HCT116 (cell line): Measurements from ENCODE around the gene DNAH9. TPM values are rescaled to one million over a fixed set of nuclear protein-coding genes. Genes with fewer than 3 reads are reported as not detected.
A peak's percentile ranks its signal among the peaks of the same experiment; 100 is the strongest.

Experiments used
- ATAC-seq: fragments of 200-7000 bp; cut with Tn5 transposase; 2 replicates; pipeline ENCODE4 v1.9.1; 2020; ENCODE audit warnings: mild to moderate bottlenecking, moderate library complexity
- BruUV-seq: library from RNA; stranded (reverse); fragments of 400-500 nt; replicated peaks from 2 replicates; lab custom pipeline; 2021; lab: Mats Ljungman, UMichigan
- CTCF ChIA-PET: fragments of 300-600 bp; sonication (Branson Sonifier 250); formaldehyde crosslinking; loops from one replicate; lab custom pipeline; 2021; ENCODE audit warnings: antibody characterized with exemption; lab: Charles Lee
- POLR2A ChIA-PET: fragments of 300-600, 350-600 bp; sonication (Branson Sonifier 250); formaldehyde crosslinking; loops from one replicate; lab custom pipeline; 2021; ENCODE audit warnings: antibody characterized with exemption; lab: Charles Lee
- RAD21 ChIA-PET, 2 experiments: fragments of 300-600 bp; sonication (Branson Sonifier 250); formaldehyde crosslinking; loops; one replicate each; lab custom pipeline; 2023; ENCODE audit warnings: low total read pairs in 2 of 2; ENCODE audit not compliant: uncharacterized antibody in 2 of 2, unreplicated experiment in 2 of 2, low non-redundant PET in 1 of 2; lab: Charles Lee
- DNase-seq: peaks from one replicate; pipeline ENCODE4 v3.0.0-alpha.2; 2010; ENCODE audit warnings: low read depth, low spot score
- H2AFZ ChIP-seq: fragments of 200-600 bp; shearing (Covaris generic), sonication (generic); 2 replicates; pipeline ENCODE4 v1.6.1; 2017; ENCODE audit warnings: low read depth, mixed run types, mixed read lengths, antibody characterized with exemption, low read length; ENCODE audit not compliant: poor library complexity, severe bottlenecking
- H3K27ac ChIP-seq: 2 replicates; pipeline ENCODE4 v1.5.1; 2012; ENCODE audit warnings: low read depth, low read length
- H3K27me3 ChIP-seq: fragments of 200-600 bp; sonication (generic); 2 replicates; pipeline ENCODE4 v1.6.1; 2016; ENCODE audit warnings: mixed run types, low read length, mixed read lengths; ENCODE audit not compliant: insufficient read depth
- H3K36me3 ChIP-seq, 2 experiments: fragments of 200-500 bp in 1 of 2; fragments of 200-600 bp in 1 of 2; sonication (Bioruptor generic) in 1 of 2; sonication (generic) in 1 of 2; 2 replicates each; pipeline versions ENCODE4 v1.5.1 to v1.6.1; 2014 to 2016; ENCODE audit warnings: low read length in 2 of 2, inconsistent platforms in 1 of 2, mixed read lengths in 1 of 2, mixed run types in 1 of 2; ENCODE audit not compliant: insufficient read depth in 2 of 2, control insufficient read depth in 1 of 2
- H3K4me1 ChIP-seq, 2 experiments: fragments of 200-600 bp in 1 of 2; sonication (generic) in 1 of 2; 2 replicates each; pipeline versions ENCODE4 v1.5.1 to v1.6.1; 2012 to 2017; ENCODE audit warnings: low read length in 2 of 2, inconsistent platforms in 1 of 2, mild to moderate bottlenecking in 1 of 2, mixed read lengths in 1 of 2, mixed run types in 1 of 2, moderate library complexity in 1 of 2; ENCODE audit not compliant: insufficient read depth in 2 of 2, control insufficient read depth in 1 of 2
- H3K4me2 ChIP-seq: fragments of 200-600 bp; sonication (generic); 2 replicates; pipeline ENCODE4 v1.6.1; 2017; ENCODE audit warnings: mixed run types, low read length, mixed read lengths
- H3K4me3 ChIP-seq, 2 experiments: fragments of 200-600 bp in 1 of 2; sonication (generic) in 1 of 2; replicated peaks in 1 of 2; 2 replicates each; pipeline ENCODE4 v1.5.1; 2011 to 2016; ENCODE audit warnings: low read length in 2 of 2, control low read depth in 1 of 2, low read depth in 1 of 2, mild to moderate bottlenecking in 1 of 2, mixed read lengths in 1 of 2, mixed run types in 1 of 2
- H3K79me2 ChIP-seq: fragments of 200-600 bp; sonication (generic); 2 replicates; pipeline ENCODE4 v1.6.1; 2017; ENCODE audit warnings: mild to moderate bottlenecking, mixed run types, low read length, moderate library complexity, mixed read lengths; ENCODE audit not compliant: insufficient read depth
- H3K9ac ChIP-seq: fragments of 200-600 bp; sonication (generic); 2 replicates; pipeline ENCODE4 v1.6.1; 2016; ENCODE audit warnings: low read length, mixed read lengths
- H3K9me2 ChIP-seq: fragments of 200-600 bp; sonication (generic), shearing (Covaris generic); 2 replicates; pipeline ENCODE4 v1.6.1; 2017; ENCODE audit warnings: mixed run types, mild to moderate bottlenecking, moderate library complexity; ENCODE audit not compliant: insufficient read depth
- H3K9me3 ChIP-seq, 2 experiments: fragments of 200-500 bp in 1 of 2; fragments of 200-600 bp in 1 of 2; sonication (Bioruptor generic) in 1 of 2; sonication (generic) in 1 of 2; 2 replicates each; pipeline ENCODE4 v1.6.1; 2014 to 2017; ENCODE audit warnings: low read length in 2 of 2, mixed read lengths in 2 of 2, inconsistent platforms in 1 of 2, low read depth in 1 of 2, mild to moderate bottlenecking in 1 of 2, mixed run types in 1 of 2, moderate library complexity in 1 of 2; ENCODE audit not compliant: control insufficient read depth in 1 of 2, insufficient read depth in 1 of 2
- H4K20me1 ChIP-seq: fragments of 200-600 bp; sonication (generic), shearing (Covaris generic); 2 replicates; pipeline ENCODE4 v1.6.1; 2017; ENCODE audit warnings: mixed run types, mild to moderate bottlenecking, moderate library complexity; ENCODE audit not compliant: insufficient read depth
- CBX3 ChIP-seq: IDR thresholded peaks from 2 replicates; pipeline ENCODE4 v1.6.1; 2012; ENCODE audit warnings: low read depth
- CEBPB ChIP-seq: IDR thresholded peaks from 2 replicates; pipeline ENCODE4 v1.6.1; 2012; ENCODE audit warnings: low read depth
- CTCF ChIP-seq, 3 experiments: fragments of 200-600 bp in 1 of 3; sonication (generic) in 1 of 3; IDR thresholded peaks in 2 of 3; conservative IDR thresholded peaks in 1 of 3; 2 replicates each; pipeline ENCODE4 v1.5.1; 2012 to 2017; ENCODE audit warnings: low read depth in 2 of 3, low read length in 2 of 3, antibody characterized with exemption in 1 of 3, borderline replicate concordance in 1 of 3, control low read depth in 1 of 3, mild to moderate bottlenecking in 1 of 3, mixed read lengths in 1 of 3, mixed run types in 1 of 3, moderate library complexity in 1 of 3; ENCODE audit not compliant: insufficient read depth in 1 of 3
- EGR1 ChIP-seq: IDR thresholded peaks from 2 replicates; pipeline ENCODE4 v1.6.1; 2012; ENCODE audit warnings: low read depth
- ELF1 ChIP-seq: IDR thresholded peaks from 2 replicates; pipeline ENCODE4 v1.6.1; 2012; ENCODE audit warnings: low read depth, borderline replicate concordance
- EZH2 ChIP-seq: fragments of 200-600 bp; sonication (generic); IDR thresholded peaks from 2 replicates; pipeline ENCODE4 v1.6.1; 2017; ENCODE audit warnings: antibody characterized with exemption, mixed run types
- EZH2phosphoT487 ChIP-seq: fragments of 200-600 bp; IDR thresholded peaks from 2 replicates; pipeline ENCODE4 v1.6.1; 2018; ENCODE audit warnings: antibody characterized with exemption, borderline replicate concordance
- FOSL1 ChIP-seq: IDR thresholded peaks from 2 replicates; pipeline ENCODE4 v1.6.1; 2012; ENCODE audit warnings: low read depth
- JUND ChIP-seq: IDR thresholded peaks from 2 replicates; pipeline ENCODE4 v1.6.1; 2012
- POLR2A ChIP-seq: IDR thresholded peaks from 2 replicates; pipeline ENCODE4 v1.7.0; 2011; ENCODE audit warnings: borderline replicate concordance; ENCODE audit not compliant: insufficient read depth, insufficient read length; ENCODE audit errors: extremely low read depth
- POLR2AphosphoS5 ChIP-seq: IDR thresholded peaks from 2 replicates; pipeline ENCODE4 v1.6.1; 2011; ENCODE audit warnings: mild to moderate bottlenecking, low read depth, low read length, moderate library complexity
- SIN3A ChIP-seq: IDR thresholded peaks from 2 replicates; pipeline ENCODE4 v1.6.1; 2012; ENCODE audit warnings: low read depth
- TCF7L2 ChIP-seq: IDR thresholded peaks from 2 replicates; pipeline ENCODE4 v1.7.0; 2011; ENCODE audit warnings: borderline replicate concordance, inconsistent platforms; ENCODE audit not compliant: insufficient read depth, insufficient read length; ENCODE audit errors: extremely low read depth
- YY1 ChIP-seq: IDR thresholded peaks from 2 replicates; pipeline ENCODE4 v1.6.1; 2011; ENCODE audit warnings: low read length, low read depth, moderate library complexity, mild to moderate bottlenecking; ENCODE audit not compliant: insufficient replicate concordance; ENCODE audit errors: extremely low read depth
- ZFX ChIP-seq: fragments of 450-650 bp; IDR thresholded peaks from 2 replicates; pipeline ENCODE4 v1.6.1; 2017
- ZNF274 ChIP-seq: fragments of 200-500 bp; sonication (Bioruptor generic); IDR thresholded peaks from 2 replicates; pipeline ENCODE4 v1.6.1; 2014; ENCODE audit warnings: mild to moderate bottlenecking, low read depth, low read length, inconsistent platforms
- intact Hi-C: fragments of 100-400 bp; cut with micrococcal nuclease; formaldehyde crosslinking; loops from 2 replicates; pipeline ENCODE4 v1.10.0; 2022
- total RNA-seq: library from RNA; stranded (reverse); gene quantifications from one replicate; pipeline ENCODE4 v1.2.1, GENCODE V29; 2021; ENCODE audit not compliant: unreplicated experiment
- TF ChIP-seq, protein P1 (sequence below): IDR thresholded peaks from 2 replicates; pipeline ENCODE4 v1.6.1; 2012; ENCODE audit warnings: low read depth
- TF ChIP-seq, protein P2 (sequence below): IDR thresholded peaks from 2 replicates; pipeline ENCODE4 v1.6.1; 2011; ENCODE audit warnings: mild to moderate bottlenecking, low read length, moderate library complexity; ENCODE audit not compliant: insufficient replicate concordance; ENCODE audit errors: extremely low read depth

The DNAH9 gene
- total RNA-seq, 1 experiment from 2014 or later, result not detected

GRCh38 chr17:11997147-11997971 is 399.1 kb downstream of the DNAH9 start, which contains the start of gene ZNF18:
ZNF18 (minus strand) TSS chr17:11997475; CDS start chr17:11992829, 4,646 bp downstream.
- peaks cover 3% of the 10 kb centered on the region; the same call in 1 of the 2 replicates for H3K79me2 ChIP-seq
- DNase-seq (peak; percentile 76), ATAC-seq (peak; percentile 97)
- ChIA-PET POLR2A (interaction anchor here (0.8 to 2.3 kb wide), 16 partner anchors 9 to 98 kb away, joined by 3 to 19 read pairs (median 4); partner anchors contain the start of gene MAP2K4), CTCF (interaction anchor here (0.8 to 1.2 kb wide), 5 partner anchors 11 to 1122 kb away, joined by 3 to 4 read pairs (median 3); no protein-coding TSS in a partner anchor), RAD21 (no interaction called here)
- no peaks in the 10 kb centered on the region for H4K20me1 ChIP-seq
- no peaks in the 10 kb centered on the region for H3K9me3 ChIP-seq
- H3K4me3 ChIP-seq, result peak within 1 kb of the TSS; percentile 86 to 91
- H3K9me2 ChIP-seq, result no peaks in the 10 kb centered on the region
- peak within 1 kb of the TSS; percentile 22 for H2AFZ ChIP-seq
- H3K9ac ChIP-seq, result peak within 1 kb of the TSS; percentile 85
- peak within 1 kb of the TSS; percentile 85 for H3K27ac ChIP-seq
- H3K27me3 ChIP-seq, result no peaks in the 10 kb centered on the region
- peaks cover 0 to 6% of the 10 kb centered on the region in 2 experiments; a peak in 2 of 4 replicates for H3K4me1 ChIP-seq
- intact Hi-C loops, result loop anchor here (2.0 kb wide), 1 partner anchor 23 kb away; the partner anchor contains the start of gene MAP2K4
- TSS peak; percentile 98 for BruUV-seq
- H3K36me3 ChIP-seq, result peaks cover 0 to 5% of the 10 kb centered on the region in 2 experiments; a peak in 1 of 4 replicates
- peak within 1 kb of the TSS; percentile 95 for H3K4me2 ChIP-seq
- TF ChIP-seq POLR2A (peak; percentile 86), EZH2 (no peak), SIN3A (no peak), POLR2AphosphoS5 (peak; percentile 96), TCF7L2 (peak; percentile 29), CEBPB (no peak), ZNF274 (no peak), FOSL1 (no peak), ELF1 (peak; percentile 57), CBX3 (0 out of 2 replicates have a peak, but pooled peaks have one; percentile 6), YY1 (peak; percentile 75), CTCF (IDR thresholded peaks at IDR 0.05 in 2 of 3, conservative IDR thresholded peaks at IDR 0.05 in 1 of 3; ENCODE audit: borderline replicate concordance in 1 of 3, insufficient read depth in 1 of 3, low read depth in 2 of 3, low read length in 2 of 3) (no peak), JUND (no peak), EZH2phosphoT487 (no peak), EGR1 (peak; percentile 72; the same call in 1 of the 2 replicates), ZFX (peak; percentile 81)
- TF ChIP-seq, protein P1, sequence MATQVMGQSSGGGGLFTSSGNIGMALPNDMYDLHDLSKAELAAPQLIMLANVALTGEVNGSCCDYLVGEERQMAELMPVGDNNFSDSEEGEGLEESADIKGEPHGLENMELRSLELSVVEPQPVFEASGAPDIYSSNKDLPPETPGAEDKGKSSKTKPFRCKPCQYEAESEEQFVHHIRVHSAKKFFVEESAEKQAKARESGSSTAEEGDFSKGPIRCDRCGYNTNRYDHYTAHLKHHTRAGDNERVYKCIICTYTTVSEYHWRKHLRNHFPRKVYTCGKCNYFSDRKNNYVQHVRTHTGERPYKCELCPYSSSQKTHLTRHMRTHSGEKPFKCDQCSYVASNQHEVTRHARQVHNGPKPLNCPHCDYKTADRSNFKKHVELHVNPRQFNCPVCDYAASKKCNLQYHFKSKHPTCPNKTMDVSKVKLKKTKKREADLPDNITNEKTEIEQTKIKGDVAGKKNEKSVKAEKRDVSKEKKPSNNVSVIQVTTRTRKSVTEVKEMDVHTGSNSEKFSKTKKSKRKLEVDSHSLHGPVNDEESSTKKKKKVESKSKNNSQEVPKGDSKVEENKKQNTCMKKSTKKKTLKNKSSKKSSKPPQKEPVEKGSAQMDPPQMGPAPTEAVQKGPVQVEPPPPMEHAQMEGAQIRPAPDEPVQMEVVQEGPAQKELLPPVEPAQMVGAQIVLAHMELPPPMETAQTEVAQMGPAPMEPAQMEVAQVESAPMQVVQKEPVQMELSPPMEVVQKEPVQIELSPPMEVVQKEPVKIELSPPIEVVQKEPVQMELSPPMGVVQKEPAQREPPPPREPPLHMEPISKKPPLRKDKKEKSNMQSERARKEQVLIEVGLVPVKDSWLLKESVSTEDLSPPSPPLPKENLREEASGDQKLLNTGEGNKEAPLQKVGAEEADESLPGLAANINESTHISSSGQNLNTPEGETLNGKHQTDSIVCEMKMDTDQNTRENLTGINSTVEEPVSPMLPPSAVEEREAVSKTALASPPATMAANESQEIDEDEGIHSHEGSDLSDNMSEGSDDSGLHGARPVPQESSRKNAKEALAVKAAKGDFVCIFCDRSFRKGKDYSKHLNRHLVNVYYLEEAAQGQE, result no peak
- TF ChIP-seq, protein P2, sequence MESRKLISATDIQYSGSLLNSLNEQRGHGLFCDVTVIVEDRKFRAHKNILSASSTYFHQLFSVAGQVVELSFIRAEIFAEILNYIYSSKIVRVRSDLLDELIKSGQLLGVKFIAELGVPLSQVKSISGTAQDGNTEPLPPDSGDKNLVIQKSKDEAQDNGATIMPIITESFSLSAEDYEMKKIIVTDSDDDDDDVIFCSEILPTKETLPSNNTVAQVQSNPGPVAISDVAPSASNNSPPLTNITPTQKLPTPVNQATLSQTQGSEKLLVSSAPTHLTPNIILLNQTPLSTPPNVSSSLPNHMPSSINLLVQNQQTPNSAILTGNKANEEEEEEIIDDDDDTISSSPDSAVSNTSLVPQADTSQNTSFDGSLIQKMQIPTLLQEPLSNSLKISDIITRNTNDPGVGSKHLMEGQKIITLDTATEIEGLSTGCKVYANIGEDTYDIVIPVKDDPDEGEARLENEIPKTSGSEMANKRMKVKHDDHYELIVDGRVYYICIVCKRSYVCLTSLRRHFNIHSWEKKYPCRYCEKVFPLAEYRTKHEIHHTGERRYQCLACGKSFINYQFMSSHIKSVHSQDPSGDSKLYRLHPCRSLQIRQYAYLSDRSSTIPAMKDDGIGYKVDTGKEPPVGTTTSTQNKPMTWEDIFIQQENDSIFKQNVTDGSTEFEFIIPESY, result no peak
